Measurements from ENCODE around the gene TEX29.

The TEX29 gene

DNA sequence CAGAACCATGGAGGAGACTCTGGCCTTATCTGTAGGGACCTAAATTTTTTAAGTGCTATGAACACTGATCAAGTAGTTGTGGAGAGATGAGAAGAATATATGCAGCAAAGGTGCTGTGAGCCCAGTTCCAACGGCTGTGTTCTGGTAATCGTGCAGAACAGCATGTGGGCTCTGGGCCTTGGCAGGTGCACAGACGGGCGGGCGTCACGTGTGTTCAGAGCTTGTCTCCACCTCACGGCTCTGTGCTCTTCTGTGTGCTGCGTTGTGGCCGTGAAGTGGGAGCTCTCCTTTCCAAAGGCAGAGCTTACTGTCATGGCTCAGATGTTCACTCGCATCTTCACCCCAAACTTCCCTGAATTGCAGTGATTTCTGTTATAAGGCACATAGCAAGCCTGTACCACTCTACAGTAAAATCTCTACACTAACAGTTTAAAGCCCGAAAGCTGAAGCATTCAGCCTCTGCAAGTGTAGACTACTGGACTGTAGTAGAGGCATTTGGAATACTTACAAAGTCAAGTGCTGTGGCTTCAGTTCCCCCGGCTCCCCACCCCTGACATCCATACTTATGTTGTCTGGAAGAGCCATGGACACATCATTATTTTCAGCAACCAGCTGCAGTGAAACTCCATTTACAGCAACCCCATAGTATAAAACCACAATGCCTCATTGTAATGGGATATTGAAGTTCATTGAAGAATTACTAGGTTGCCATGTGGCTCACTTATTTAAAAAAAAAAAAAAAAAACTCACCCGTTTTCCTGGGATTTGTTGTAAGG, 27.5 kb upstream of the TEX29 start:
- no peak for DNase-seq

DNA sequence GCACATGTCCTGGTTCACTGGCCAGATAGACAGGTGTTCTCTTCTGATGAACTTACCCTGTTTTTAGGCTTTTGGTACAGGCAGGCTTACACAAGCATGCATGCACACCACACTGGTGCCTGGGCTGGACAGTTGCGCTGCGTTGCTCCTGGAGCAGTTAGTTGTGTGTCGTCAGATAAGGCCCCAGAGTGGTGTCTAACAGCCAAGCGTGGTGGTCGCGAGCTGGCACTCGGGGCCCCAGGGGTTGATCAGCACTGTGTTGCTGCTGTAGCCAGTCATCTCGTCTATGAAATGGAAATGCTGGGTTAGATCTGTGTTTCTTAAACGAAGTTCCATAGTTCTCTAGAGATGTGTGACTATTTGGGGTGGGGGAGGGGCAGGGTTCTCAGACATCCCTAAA, 24.6 kb upstream of the TEX29 start:
- no peak for DNase-seq

DNA sequence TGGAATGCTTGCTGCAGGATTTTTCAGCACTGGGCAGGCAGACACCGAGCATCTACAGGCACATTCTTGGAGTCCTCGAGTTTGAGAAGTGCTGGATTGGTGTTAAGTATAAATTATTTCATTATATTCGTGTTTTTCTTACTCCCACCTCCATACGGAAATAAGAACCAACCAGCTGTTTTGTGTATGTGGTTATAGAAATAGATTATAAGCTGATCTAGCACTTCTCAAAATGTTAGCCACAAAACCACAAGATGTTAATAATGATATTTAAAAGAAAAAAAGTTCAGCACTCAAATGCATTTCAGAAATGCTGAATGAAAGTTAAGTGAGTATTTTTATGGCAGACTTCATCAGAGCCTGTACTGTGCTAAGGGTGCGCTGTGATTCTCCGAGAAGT, 24.0 kb upstream of the TEX29 start:
- no peak for DNase-seq

DNA sequence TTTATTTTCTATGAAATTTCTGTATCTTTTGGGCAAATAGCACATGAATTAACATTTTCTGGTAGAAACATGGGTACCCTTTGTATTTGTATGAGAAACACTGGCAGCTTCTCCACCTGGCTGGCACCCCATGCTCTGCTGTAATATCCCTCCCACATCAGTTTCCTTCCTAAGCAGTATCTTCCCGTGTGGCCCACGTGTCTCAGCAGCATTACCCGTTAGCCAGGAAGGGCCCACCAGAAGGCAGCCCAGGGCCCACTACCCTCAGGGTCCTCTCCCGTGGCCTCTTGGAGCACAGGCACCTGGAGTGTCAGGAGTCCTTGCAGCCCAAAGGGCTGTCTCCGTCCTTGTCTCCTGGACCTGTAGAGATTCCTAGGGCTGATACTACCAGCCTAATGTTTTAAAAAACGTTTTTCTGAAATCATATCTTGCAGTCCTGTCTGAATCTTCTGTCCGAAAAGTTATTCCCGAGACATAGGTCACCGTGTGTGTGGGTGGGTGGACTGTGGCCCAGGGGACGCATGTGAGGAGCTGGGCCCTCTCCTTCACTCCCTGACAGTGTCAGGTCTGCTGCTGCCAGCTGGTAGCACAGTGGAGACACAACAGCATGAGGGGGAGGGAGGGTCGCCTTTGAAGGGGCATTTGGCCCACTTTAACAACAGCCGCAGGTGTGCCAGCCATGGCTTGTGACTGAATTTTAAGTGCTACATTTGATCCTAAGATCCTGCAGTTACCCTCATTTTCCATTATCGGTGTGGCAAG, 22.0 kb upstream of the TEX29 start:
- no peak for DNase-seq

DNA sequence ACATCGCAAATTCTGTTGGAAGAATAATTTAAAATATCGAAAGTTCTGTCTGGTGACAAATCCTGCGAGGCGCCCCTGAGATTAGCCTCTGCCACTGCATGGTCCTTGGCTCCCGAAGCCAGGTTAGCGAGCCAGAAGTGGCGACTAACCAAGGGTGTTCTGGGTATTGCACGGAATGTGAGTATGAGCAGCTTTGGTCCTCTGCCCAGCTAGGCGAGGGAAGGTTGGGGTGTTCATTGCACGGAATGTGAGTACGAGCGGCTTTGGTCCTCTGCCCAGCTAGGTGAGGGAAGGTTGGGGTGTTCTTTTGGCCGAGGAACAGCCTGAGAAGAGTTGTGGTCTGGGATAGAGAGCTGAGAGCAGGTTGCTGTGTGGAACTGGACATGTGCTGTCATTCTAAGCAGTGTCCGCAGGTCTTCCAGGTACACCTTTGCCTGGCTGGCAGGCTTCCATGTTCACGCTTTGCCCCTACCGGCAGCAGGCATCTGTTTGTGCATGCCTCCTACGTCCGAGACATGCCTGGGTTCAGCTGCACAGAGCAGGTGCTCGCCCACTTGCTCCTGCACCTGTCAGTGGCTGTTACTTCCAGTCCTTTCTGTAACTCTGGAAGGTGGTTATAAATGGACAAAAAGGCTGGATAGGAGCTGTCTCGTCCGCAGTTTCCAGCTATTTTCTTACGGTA, 18.3 kb upstream of the TEX29 start:
- no peak for DNase-seq

DNA sequence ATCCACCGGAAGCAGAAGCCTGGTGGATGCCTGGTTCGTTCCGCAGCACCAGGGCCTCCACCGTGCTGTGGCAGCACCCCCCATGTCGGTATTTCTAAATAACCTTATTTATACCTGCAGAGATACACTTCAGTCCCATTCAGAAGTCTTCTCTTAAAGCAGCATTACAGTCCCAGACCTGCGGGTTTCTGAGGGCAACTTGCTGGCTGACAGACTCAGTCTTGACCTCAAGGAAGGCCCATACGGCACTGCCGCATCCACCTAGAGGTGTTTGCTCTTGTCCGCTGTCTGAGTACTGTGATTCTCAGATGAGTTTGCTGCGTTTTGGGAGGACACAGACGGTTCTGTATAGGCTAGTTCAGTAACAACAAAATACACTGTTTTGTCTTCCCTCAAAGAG, 16.9 kb upstream of the TEX29 start:
- DNase-seq = no peak

DNA sequence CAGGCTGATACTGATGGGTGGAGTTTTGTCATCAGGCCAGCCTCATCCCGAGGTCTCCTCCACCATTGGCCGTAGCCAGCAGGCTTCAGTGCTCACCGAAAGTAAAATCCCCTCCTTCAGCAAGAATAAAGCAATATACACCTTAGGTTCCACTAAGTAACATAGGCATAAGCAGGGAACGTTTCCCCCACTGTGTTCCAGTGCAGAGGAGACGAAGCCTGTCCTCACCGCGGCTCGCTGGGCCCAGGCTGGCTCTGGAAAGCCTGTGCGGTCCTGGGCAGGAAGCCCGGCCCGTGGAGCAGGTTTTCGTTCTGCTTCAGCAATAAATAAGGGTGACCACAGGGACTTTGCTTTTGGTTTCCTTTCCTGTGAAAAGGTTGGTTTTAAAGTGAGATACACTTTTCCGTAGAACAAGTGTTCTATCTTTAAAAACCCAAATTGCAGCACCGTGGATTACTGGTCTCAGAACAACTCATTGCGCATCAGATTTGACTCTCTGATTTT, 16.3 kb upstream of the TEX29 start:
- DNase-seq = no peak

DNA sequence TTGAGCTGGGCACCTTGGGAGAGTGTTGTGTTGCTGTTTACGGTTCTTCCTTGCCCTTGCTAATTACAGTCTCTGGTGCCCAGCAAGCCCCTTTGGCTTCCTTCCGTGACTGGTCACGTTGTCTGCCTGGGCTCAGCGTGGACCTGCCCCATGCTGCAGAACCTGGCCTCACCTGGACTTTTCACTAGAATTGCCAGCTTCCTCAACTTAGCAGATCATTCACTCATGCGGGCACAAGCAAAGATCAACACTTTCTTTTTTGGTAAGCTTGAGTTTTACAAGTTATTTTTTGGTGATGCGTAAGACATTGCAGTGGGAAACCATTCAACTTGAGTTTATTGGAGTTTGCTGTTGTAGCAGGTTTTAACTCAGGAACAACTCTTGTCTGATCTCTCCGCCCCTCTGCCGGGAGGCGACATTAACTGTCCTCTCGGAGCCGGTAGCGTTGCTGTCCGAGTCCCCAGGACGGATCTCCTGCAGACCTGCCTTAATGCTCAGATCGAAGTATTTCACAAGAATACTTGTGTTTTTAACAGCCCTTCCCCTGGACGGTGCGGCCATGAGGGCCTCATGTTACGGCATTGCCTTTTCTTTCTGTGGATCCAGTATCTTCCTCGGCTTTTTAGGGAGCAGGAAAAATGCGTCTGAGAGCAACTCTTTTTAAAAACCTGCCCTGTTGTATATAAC, 15.7 kb upstream of the TEX29 start:
- DNase-seq = no peak

DNA sequence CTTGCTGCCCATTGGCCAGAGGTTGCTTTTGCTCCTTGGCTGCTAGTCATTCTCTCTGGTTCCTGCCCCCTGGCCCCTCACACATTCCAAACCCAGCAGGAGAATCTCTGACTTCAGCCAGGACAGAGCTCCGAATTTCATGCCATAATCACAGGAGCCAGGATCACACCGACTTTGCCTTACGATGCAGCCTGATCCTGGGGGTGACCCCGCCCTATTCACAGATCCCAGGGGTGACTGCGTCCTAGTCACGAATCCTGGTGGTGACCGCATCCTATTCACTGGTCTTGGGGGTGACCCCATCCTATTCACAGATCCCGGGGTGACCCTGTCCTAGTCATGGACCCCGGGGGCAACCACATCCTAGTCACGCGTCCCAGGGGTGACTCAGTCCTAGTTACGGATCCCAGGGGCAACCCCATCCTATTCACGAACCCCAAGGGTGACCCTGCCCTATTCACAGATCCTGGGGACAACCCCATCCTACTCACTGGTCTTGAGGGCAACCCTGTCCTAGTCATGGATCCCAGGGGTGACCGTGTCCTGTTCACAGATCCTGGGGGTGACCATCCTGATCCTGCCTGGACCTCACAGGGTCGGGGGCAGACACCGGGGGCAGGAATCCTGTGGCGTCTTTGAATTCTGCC, 7.4 kb upstream of the TEX29 start:
- no peak for DNase-seq

DNA sequence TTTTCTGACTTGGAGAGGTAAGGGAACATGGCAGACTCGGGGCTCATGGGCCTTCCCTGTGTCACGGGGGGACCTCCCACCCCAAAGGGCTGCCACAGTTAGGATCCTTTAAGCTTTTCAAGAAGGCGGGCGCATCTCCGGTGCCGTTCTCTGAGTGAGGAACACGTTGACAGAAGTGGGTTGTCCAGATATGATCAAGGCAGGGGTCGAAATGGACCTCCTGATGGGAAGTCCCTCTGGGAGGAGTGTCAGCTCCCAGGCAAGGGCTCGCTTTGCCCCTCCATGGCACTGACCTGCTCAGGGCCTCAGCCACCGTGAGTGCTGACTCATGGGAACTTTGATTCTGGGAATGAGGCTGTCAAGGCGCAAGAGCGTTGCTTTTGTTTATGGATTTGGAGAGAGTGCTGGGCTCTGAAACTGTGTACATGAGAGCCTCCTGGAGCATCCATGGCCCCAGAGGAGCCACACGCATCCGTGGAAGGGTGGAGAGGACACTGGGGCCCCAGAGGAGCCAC, 6.5 kb upstream of the TEX29 start:
- DNase-seq = no peak

DNA sequence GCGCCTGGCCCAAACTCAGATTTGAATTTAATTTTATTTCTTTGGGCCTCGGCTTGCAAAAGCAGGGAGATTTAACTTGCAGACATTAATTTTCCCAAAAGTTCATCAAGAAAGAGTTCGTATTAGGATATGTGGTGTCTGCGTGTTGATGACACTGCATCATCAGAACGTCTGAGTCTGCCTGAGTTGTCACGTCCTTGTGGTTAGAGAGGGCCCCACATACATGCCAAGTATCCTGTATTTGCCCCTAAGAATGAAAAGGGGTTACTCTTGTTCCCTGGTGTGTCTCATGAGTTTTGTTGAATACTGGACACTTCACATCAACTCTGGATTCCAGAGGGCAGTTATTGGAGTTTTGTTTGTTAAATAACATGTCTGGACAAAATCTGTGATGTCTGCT, 5.6 kb upstream of the TEX29 start:
- DNase-seq = no peak

DNA sequence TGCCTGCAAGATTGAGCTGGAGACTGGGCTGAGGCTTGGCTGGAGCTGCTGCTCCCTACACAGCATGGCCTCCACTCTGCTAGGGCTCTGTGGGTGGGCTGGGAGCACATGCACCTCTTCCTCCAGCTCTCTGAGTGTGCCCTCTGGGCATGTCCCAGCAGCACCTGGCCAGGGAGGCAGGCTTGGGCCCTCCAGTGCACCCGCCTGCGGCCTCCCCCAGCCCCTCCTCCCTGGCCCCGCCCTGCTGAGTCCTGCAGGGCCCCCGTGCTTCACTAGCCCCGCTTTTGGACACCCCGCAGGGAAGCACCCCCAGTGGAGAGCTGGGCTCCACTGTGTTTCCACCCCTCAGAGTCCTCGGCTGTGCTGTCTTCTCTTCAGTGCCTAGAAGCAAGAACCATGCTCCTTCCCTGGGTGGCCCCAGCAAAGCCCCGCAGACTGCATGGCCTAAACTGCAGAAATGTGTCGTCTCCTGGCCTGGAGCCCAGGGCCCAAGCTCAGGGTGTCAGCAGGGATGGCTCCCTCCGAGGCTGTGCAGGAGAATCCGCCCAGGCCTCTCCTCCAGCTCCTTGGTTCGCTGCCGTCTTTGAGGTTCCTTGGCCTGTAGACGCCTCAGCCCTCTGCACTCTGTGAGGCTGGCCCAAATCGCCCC, 5.0 kb upstream of the TEX29 start:
- DNase-seq = no peak

DNA sequence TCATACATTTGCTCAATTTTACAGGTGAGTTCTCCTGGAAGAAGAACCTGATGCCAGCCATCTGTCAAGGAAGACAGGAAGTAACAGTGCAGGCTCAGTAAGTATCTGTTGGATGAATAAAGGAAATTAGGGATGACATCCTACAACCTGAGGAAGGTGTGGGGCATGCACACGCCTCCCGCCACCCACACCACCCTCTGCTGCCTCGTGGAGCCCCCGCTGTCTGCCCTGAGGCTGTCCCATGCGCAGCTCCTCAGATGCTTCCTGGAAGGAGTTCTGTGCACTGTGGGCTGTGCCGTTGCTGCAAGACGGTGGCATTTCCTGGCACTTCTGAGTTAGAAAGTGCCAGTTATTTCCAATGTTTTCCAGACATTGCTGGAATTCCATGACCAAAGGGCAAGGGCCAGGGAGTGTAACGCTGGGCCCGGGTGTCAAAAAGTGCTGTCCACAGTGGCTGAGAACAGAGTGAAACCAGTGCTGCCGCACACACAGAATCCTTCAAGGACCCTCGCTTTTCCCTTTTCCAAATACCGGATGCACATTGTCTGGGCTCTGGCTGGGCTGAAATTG, 4.2 kb upstream of the TEX29 start:
- DNase-seq = no peak

DNA sequence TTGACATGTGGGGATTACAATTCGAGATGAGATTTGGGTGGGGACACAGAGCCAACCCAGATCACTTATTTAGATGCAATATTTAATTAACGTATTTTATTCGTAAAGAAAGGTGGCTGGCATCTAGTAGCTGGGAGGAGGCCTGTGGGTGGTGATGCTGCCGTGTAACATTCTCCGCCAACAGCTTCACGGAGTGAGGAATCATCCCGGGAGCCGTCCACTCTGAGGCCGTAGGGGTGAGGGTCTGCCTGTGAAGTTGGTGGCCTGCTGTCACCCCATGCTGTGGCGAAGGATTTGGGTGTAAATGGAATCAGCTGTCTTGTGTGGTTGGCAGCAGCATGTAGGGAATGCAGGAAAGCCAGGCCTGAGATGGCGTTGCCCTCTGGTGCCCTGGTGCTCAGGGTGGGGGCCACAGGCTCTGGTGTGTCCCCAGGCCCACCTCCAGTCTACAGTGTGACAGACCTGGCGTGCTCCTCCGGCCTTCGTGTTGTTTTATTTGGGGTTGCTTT, 3.3 kb upstream of the TEX29 start:
- DNase-seq = no peak

DNA sequence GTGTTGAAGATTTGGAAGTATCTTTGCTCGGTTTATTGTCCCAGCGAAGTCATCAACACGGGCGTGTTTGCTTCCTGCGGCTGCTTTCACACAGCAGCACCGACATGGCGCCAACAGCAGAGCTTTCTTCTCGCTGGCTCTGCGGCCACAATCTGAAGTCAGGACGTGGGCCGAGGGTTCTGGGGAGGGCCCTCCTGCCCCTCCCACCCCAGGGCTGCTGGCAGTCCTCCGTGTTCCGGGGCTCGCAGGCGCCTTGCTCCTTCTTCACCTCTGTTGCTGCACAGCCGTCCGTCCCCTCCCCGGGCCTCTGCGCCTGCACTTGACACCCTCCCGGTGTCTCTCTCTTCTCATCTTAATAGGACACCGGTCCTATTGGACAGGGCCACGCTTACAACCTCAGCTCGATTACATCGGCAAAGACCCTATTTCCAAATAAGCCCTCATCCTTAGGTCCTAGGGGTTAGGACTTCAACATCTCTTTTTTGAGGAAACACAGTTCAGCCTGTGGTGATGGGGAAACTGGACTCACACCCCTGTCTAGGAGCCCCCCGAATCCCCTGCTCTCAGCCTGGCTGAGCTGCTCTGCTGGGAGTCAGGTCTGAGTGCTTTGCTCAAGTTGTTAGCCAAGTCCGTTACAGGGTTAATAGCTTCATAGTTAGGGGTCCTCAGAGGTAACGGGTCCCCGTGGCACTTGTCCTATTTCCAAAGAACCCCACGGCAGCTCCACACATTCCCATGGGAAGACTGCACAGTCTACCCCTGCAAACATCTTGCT, 2.7 kb upstream of the TEX29 start:
- no peak for DNase-seq

DNA sequence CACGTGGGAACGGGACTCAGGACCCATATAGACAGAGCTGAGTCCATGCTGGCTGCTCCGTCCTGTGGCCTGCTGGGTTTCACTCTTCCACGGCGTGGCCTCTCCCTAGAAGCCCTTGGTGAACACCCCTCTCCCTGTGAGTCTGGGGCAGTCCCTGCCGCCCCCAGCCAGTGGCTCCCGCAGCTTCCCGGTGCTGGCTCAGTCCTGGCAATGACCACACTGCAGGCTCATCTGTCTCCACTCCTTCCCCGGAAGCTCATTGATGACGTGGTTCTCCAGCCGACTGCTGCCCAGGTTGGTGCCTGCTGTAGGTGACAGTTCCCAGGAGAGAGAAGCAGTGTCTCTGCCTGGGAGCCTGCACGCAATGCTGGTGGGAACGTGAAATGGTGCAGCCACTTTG, 2.1 kb upstream of the TEX29 start:
- no peak for DNase-seq

DNA sequence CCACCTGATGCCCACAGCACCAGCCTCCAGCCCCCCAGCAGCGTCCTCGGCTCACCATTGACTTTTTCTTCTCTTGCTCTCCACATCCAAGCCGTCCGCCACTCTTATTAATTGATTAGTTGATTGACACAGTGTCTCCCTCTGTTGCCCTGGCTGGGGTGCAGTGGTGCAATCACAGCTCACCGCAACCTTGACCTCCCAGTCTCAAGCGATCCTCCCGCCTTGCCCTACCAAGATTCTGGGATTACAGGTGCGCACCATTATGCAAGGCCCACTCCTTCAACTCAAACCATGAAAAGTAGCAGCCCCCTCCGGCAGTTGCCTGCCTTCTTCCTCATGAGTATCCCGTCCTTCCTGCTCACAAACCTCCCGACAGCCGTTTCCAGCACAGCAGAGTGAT, 921 bp upstream of the TEX29 start:
- no peak for DNase-seq

DNA sequence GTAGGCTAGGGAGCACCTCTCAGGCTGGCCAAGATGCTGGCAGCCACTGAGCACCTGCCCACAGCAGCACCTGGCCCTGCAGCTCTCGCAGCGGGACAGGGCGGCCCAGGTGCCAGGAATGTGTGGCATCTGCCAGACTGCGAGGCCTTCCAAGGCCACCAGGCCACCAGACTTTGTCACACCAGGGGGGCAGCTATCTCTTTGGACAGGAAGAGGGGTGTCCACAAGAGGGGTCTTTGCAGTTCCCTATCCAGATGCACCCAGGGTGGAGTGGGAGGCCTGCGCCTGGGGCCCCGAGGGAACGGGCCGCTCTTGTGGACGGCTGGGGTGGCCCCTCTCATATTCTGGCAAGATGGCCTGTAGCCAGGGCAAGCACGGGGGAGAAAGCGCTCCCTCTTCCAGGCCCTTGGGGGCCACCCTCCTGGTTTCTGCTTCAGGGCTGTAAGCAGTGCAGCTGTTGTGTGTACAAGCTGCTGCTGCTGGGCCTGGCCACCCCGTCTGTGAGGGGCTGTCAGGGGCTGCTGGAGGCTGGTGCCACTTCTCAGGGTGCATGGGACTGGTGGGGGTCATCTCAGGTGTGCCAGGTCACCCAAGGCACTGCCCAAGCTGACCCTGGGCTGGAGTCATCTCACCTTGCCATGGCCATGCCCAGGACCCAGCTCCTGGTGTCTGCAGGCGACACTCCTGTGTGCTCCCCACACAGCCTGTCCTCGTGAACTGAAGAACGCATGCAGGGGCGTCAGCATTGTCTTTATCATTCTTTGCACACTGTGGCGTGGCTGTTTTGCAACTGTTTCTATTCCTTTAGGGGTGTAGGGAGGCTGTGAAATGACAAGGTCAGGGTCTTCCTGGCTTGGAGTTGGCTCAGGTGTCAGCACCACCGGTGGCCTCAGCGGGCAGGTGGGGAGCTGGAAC, 1.8 kb downstream of the TEX29 start:
- DNase-seq = no peak

DNA sequence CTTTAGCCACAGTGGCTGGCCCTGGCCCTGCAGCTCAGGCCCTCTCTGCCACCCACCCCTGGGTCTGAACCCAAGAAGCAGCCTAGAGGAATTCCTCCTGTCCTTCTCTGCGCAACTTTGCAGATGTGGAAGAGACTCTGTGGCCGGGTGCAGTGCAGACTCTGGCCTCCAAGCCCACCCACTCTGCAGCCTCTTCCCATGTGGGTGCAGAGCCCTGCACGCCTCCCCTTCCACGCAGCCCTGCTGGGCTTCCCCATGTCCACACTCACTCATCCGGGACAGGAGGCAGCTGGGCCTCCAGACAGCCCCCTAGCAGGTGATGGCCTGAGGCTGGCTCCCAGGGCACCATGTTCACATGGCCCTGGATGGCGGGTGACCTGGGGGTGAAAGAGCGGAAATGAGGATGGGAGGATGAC, 2.5 kb downstream of the TEX29 start:
- no peak for DNase-seq
